DND-41 (cell line): Measurements from ENCODE around the gene CDKL4.

Experiments used
- ATAC-seq: fragments of 200-7000 bp; cut with Tn5 transposase; 3 replicates; pipeline ENCODE4 v1.9.1; 2021; ENCODE audit warnings: low read depth; ENCODE audit not compliant: insufficient read depth
- DNase-seq: peaks from one replicate; pipeline ENCODE4 v3.0.0-alpha.2; 2020
- H2AFZ ChIP-seq: 2 replicates; pipeline ENCODE4 v1.6.0; 2012; ENCODE audit warnings: low read depth, low read length
- H3K27ac ChIP-seq: 2 replicates; pipeline ENCODE4 v1.5.1; 2012; ENCODE audit warnings: low read length, inconsistent platforms
- H3K27me3 ChIP-seq: fragments of 200-600 bp; sonication (generic); 2 replicates; pipeline ENCODE4 v1.6.0; 2012; ENCODE audit warnings: low read length, mild to moderate bottlenecking, inconsistent platforms; ENCODE audit not compliant: insufficient read depth, poor library complexity
- H3K36me3 ChIP-seq: 2 replicates; pipeline ENCODE4 v1.5.1; 2012; ENCODE audit warnings: low read length, inconsistent platforms; ENCODE audit not compliant: insufficient read depth
- H3K4me1 ChIP-seq: 2 replicates; pipeline ENCODE4 v1.5.1; 2012; ENCODE audit warnings: mild to moderate bottlenecking, low read length; ENCODE audit not compliant: insufficient read depth
- H3K4me2 ChIP-seq: 2 replicates; pipeline ENCODE4 v1.6.0; 2012; ENCODE audit warnings: mild to moderate bottlenecking, moderate library complexity, low read length, inconsistent platforms; ENCODE audit not compliant: insufficient read depth
- H3K4me3 ChIP-seq, 2 experiments: fragments of 200-600 bp in 1 of 2; shearing (Covaris generic) in 1 of 2; 2 replicates each; pipeline ENCODE4 v1.5.1; 2012 to 2016; ENCODE audit warnings: inconsistent platforms in 2 of 2, low read length in 2 of 2, mild to moderate bottlenecking in 2 of 2, low read depth in 1 of 2, moderate library complexity in 1 of 2
- H3K79me2 ChIP-seq: 2 replicates; pipeline ENCODE4 v1.6.0; 2012; ENCODE audit warnings: low read length, inconsistent platforms; ENCODE audit not compliant: insufficient read depth
- H3K9ac ChIP-seq: 2 replicates; pipeline ENCODE4 v1.6.0; 2012; ENCODE audit warnings: low read depth, mild to moderate bottlenecking, inconsistent platforms, low read length, moderate library complexity
- H3K9me3 ChIP-seq: 2 replicates; pipeline ENCODE4 v1.5.1; 2012; ENCODE audit warnings: low read length, moderate library complexity, mild to moderate bottlenecking, inconsistent platforms; ENCODE audit not compliant: insufficient read depth, severe bottlenecking
- H4K20me1 ChIP-seq: 2 replicates; pipeline ENCODE4 v1.6.0; 2012; ENCODE audit warnings: low read length; ENCODE audit not compliant: insufficient read depth
- CTCF ChIP-seq: IDR thresholded peaks from 2 replicates; pipeline ENCODE4 v1.5.1; 2012; ENCODE audit warnings: borderline replicate concordance, low read length, moderate library complexity, mild to moderate bottlenecking; ENCODE audit not compliant: poor library complexity, severe bottlenecking; ENCODE audit errors: extremely low read depth
- EZH2 ChIP-seq: IDR thresholded peaks from 3 replicates; pipeline ENCODE4 v1.6.1; 2012; ENCODE audit warnings: borderline replicate concordance, low read depth, mild to moderate bottlenecking, moderate library complexity, low read length, inconsistent platforms; ENCODE audit not compliant: severe bottlenecking

Gene CDKL4

GRCh38 chr2:39145906-39146421, 97.8 kb downstream of the CDKL4 start:
- H2AFZ ChIP-seq, result no peak overlapping the region
- no peak for TF ChIP-seq EZH2
- no peak for TF ChIP-seq CTCF
- H4K20me1 ChIP-seq, result no peaks in the 10 kb centered on the region
- H3K27me3 ChIP-seq, result no peaks in the 10 kb centered on the region
- peaks cover 5% of the 10 kb centered on the region for H3K4me1 ChIP-seq
- DNase-seq, result no peak
- no peak overlapping the region for H3K4me2 ChIP-seq
- no peak overlapping the region for H3K9ac ChIP-seq
- no peaks in the 10 kb centered on the region for H3K79me2 ChIP-seq
- no peak overlapping the region for H3K27ac ChIP-seq
- no peaks in the 10 kb centered on the region for H3K9me3 ChIP-seq
- no peaks in the 10 kb centered on the region for H3K36me3 ChIP-seq
- no peak for ATAC-seq
- no peak overlapping the region for H3K4me3 ChIP-seq

- no peak overlapping the region for H3K4me2 ChIP-seq
- no peak for TF ChIP-seq EZH2
- no peak for TF ChIP-seq CTCF
- peaks cover 8% of the 10 kb centered on the region; the same call in 1 of the 2 replicates for H3K4me1 ChIP-seq
Measured at GRCh38 chr2:39144416-39144815, 99.4 kb downstream of the CDKL4 start.

GRCh38 chr2:39142904-39143605, 100.7 kb downstream of the CDKL4 start:
- Histone ChIP-seq H2AFZ (no peak overlapping the region), H3K36me3 (no peaks in the 10 kb centered on the region), H3K79me2 (no peaks in the 10 kb centered on the region), H4K20me1 (no peaks in the 10 kb centered on the region), H3K27ac (no peak overlapping the region), H3K4me2 (no peak overlapping the region), H3K9ac (no peak overlapping the region), H3K4me3 (no peak overlapping the region), H3K9me3 (no peaks in the 10 kb centered on the region), H3K27me3 (no peaks in the 10 kb centered on the region), H3K4me1 (peaks cover 8% of the 10 kb centered on the region; the same call in 1 of the 2 replicates)
- ATAC-seq (no peak), DNase-seq (no peak)
- no peak for TF ChIP-seq CTCF
- TF ChIP-seq EZH2, result no peak

More at GRCh38 chr2:39144416-39144815, 99.4 kb downstream of the CDKL4 start:
- Histone ChIP-seq H4K20me1 (no peaks in the 10 kb centered on the region), H3K27ac (no peak overlapping the region), H3K9ac (no peak overlapping the region), H2AFZ (no peak overlapping the region), H3K79me2 (no peaks in the 10 kb centered on the region), H3K4me3 (no peak overlapping the region), H3K27me3 (no peaks in the 10 kb centered on the region), H3K9me3 (no peaks in the 10 kb centered on the region), H3K36me3 (no peaks in the 10 kb centered on the region)
- ATAC-seq (no peak), DNase-seq (no peak)
